DND-41 (cell line): ENCODE results near the gene ADGRD2.

Experiments used
- CTCF ChIP-seq: IDR thresholded peaks from 2 replicates; pipeline ENCODE4 v1.5.1; 2012; ENCODE audit warnings: borderline replicate concordance, low read length, moderate library complexity, mild to moderate bottlenecking; ENCODE audit not compliant: poor library complexity, severe bottlenecking; ENCODE audit errors: extremely low read depth
- EZH2 ChIP-seq: IDR thresholded peaks from 3 replicates; pipeline ENCODE4 v1.6.1; 2012; ENCODE audit warnings: borderline replicate concordance, low read depth, mild to moderate bottlenecking, moderate library complexity, low read length, inconsistent platforms; ENCODE audit not compliant: severe bottlenecking

GRCh38 chr9:124419832-124420489, 30.3 kb upstream of the ADGRD2 start:
- TF ChIP-seq CTCF (no peak), EZH2 (no peak)
